Glomerular endothelial cell (primary cell): ENCODE results near the gene TPCN2. TPM values are rescaled to one million over a fixed set of nuclear protein-coding genes. Genes with fewer than 3 reads are reported as not detected.

Experiments used
- DNase-seq: peaks from one replicate; pipeline ENCODE4 v3.0.0-alpha.2; 2011; ENCODE audit warnings: low read depth, low spot score; ENCODE audit errors: extremely low read depth
- total RNA-seq: library from RNA; depleted of rRNA; stranded (reverse); fragments of >200 nt; gene quantifications from 2 replicates; pipeline ENCODE4 v1.2.3, GENCODE V29; 2015

Gene TPCN2
- total RNA-seq, 1 donor from 2014 or later: 19.7 TPM

DNA sequence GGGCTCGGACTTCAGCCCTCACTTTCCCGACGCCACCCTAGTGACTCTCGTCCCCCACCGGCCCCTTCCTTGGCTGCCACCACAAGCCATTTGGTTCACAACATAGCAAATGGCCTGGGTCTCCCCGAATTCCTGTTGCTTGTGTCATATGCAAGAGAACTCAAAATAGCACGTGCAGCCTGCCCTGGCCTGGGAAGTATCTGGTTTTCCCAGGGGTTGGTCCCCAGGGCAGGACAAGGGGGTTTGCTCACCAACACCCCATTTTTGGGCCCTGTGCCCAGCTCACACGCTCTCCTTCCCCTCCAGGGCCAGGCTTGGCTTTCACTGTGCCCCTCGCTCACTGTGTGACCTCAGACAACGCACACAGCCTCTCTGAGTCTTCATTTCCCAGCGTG is 12.8 kb upstream of the TPCN2 start:
- DNase-seq: no peak

GRCh38 chr11:69037074-69037473 is 11.7 kb upstream of the TPCN2 start:
- no peak for DNase-seq

GRCh38 chr11:69037544-69037943 is 11.2 kb upstream of the TPCN2 start:
- no peak for DNase-seq

DNA sequence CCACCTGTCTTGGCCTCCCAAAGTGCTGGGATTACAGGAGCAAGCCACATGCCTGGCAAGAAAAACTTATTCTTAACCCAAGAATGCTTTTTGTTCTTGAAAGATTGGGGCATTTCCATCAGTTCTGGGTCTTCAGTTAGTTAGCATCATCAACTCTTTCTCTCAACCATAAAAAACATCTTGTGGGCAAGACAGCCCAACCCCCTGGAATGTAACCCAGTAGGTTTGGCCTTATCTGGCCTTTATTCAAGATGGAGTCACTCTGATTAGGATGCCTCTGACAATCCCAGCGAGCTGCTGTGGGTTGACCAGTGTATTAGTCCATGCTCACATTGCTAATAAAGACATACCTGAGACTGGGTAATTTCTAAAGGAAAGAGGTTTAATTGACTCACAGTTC is 9.2 kb upstream of the TPCN2 start:
- DNase-seq: no peak

DNA sequence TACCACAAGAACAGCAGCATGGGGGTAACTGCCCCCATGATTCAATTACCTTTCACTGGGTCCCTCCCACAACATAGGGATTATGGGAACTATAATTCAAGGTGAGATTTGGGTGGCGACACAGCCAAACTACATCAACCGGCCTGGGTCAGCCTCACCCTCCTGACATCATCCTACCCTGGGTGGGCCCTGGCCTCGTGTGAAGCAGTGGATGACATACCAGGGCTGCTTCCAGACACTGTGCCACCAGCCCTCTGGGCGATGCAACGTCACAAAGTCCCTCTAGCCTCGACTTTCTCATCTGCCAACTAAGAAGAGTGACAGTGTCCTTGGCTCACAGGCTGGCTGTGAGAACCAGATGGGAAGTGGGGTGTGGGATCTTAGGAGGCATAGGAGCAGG is 8.7 kb upstream of the TPCN2 start:
- DNase-seq: no peak

GRCh38 chr11:69040581-69041260 is 8.0 kb upstream of the TPCN2 start:
- no peak for DNase-seq

GRCh38 chr11:69041516-69041915 is 7.2 kb upstream of the TPCN2 start:
- DNase-seq: no peak

DNA sequence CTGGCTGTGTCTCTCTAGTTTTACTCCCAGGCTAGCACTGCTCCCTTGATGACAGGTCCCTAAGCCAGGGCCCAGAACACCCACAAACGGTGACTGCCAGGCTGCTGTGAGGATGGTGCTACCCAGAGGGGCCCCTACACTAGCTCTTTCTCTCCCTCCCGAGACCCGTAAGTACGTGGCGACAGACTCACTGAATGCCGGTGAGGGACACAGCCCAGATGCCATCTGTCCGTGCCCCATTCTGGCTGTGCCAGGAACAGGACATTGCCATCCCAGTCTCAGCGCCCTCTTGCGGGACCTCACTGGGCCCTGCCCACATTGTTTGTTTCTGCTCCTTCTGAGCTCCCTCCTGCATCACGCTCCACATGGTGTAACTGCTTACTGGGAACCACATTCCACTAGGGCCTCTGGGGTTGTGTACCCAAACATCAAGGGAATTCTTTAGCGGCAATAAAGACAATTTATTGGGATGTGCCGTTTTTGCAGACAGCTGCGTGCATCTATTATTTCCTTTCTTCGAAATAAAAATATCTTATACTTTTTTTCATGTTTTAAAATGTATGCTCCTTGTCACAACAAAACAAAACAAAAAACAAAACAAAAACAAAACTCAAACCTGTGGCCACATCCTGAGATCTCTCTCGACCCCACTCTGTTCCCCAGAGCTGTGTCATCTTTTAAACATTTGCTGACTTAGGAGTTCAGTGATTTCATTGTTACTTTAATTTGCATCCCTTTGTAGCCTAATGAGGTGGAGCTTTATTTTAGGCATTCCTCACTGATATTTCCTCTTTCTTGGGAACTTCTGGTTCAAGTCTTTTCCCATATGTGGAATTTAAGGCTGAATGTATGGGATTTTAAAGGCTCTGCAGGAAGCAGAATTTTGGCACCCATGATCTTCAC is 4.4 kb upstream of the TPCN2 start:
- DNase-seq: no peak

- no peak for DNase-seq
Measured at GRCh38 chr11:69048031-69048693, 570 bp upstream of the TPCN2 start.

- DNase-seq: no peak
Measured at GRCh38 chr11:69049490-69049867, 747 bp downstream of the TPCN2 start.

DNA sequence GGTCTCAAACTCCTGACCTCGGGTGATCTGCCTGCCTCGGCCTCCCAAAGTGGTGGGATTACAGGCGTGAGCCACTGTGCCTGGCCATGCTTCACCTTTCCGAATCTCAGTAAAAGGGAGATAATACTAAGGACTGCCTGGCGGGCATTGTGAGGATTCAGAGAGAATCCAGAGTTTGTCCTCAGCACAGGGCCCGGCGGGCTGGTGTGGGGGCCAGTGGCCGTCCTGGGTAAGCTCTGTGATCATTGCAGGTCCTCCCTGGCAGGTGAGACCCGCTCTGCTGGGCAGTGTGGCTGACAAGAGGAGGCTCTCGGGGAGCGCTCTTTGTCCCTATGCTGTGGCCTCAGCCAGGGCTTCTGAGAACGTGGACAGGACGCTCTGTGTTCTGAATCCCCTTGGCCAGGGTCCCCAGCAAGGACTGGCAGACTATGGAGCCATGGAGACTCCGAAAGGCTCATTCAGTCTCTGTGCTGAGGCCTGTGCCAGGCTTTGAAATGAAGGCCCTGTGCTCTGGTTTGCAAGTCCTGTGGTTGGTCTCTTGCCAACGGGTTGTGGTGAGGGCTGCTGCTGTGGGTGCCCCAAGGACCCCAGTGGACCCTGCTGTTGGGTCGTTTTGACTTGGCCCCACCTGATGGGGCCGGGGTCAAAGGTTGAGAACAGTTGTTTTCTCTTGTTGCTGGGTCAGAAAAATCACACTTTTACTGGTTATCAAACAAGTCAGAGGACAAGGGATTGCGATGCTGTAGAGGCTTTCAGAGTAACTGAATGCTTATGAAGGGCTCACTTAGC is 2.1 kb downstream of the TPCN2 start:
- no peak for DNase-seq

DNA sequence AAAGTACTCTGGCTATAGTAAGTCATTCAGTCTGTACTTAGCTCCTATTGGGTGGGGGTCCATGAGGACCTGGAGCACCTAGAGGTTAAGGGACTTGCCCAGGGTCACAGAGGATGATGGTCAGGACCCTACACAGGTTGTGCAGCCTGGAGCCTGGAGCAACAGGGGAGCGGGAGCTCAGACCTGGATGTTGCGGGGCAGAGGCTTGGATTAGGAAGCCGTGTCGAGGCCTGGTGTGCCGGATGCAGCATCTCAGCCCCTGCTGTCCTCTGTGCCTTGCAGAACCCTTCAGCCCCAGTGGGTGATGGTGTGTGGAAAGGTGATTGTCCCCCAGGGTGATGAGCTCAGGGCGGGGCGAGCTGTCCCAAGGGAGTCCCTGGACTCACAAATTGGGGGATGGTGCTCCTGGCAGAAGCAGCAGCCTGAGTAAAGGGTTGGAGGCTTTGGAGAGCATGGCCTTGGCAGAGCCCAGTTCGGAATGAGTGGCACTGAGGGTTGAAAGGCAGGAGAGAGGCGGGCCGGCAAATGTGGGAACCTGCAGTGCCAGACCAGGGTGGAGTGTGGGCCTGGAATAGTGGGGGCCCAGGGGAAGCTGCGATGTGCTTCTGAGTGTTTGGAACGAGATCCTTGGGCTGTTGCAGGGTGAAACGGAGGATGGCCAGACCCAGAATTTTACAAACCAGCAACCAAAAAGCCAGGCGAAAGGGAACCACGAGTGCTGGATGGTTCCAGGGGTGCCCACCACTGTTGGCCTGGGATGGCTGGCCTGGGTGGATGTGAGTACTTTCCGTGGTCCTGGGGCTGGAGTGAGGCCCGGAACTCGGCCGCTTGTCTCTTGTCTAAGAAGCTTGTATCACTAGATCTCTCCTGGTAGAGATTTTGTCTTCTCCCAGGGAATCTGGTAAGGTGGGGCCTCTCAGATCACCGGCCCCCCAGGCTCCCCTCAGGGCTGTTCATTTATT is 2.9 kb downstream of the TPCN2 start:
- DNase-seq: no peak

- DNase-seq: no peak
Measured at GRCh38 chr11:69052343-69053168, 3.8 kb downstream of the TPCN2 start.

DNA sequence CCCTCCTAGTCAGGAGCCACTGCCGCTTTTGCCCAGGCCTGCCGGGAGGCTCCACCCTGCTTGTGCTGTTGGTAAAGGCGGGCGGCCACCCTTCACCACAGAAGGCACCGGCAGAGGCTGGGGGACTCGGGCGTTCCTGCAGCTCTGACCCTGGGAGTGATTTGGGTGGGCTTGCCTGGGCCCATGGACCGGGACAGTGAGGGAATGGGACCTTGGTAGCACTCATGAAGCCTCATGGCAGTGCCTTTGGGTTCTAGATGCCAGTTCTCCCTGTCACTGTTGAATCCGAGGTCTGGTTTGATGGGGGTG is 4.4 kb downstream of the TPCN2 start:
- DNase-seq: no peak

DNA sequence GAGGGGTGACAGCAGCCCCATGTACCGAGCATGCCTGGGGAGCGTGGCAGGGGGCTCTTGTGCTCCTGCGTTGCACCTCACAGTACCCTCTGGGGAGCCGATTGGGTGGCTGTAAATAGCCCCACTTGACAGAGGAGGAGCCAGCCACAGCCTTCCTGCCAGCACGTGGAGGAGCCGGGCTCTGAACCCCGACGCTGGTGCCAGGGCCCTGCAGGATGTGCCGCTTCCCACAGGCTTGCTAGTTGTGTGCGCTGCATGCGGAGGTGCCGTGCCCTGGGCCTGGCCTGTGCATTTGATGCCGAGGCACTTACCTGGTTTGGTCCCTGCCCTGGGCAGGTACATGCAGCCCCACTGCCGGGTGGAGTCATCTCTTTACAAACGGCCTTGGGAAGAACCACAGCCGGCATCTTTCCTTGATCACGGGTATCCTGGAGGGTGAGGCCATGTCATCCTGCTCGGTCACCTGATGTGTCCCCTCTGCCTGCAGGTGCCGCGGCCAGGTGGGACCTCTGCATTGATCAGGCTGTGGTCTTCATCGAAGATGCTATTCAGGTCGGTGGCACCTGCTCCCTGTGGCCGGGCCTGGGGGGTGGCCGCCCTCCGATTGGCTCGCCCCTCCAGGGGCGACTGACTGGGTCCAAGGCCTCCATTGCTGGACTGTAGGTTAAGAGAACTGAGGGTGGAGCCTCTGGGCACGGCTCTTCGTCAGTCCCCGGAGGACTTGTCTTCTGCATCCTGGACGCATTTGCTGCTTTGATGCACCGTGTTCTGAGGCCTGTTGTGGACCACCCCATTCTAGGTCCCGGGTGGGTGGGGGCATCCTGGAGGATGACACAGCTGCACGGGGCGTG is 5.0 kb downstream of the TPCN2 start:
- no peak for DNase-seq

- DNase-seq: no peak
Measured at GRCh38 chr11:69054397-69055211, 5.9 kb downstream of the TPCN2 start.

GRCh38 chr11:69055212-69055586 is 6.5 kb downstream of the TPCN2 start:
- no peak for DNase-seq
